ENCODE measurements around the gene SNRPA.
A peak's percentile ranks its signal among the peaks of the same experiment; 100 is the strongest.

DNA sequence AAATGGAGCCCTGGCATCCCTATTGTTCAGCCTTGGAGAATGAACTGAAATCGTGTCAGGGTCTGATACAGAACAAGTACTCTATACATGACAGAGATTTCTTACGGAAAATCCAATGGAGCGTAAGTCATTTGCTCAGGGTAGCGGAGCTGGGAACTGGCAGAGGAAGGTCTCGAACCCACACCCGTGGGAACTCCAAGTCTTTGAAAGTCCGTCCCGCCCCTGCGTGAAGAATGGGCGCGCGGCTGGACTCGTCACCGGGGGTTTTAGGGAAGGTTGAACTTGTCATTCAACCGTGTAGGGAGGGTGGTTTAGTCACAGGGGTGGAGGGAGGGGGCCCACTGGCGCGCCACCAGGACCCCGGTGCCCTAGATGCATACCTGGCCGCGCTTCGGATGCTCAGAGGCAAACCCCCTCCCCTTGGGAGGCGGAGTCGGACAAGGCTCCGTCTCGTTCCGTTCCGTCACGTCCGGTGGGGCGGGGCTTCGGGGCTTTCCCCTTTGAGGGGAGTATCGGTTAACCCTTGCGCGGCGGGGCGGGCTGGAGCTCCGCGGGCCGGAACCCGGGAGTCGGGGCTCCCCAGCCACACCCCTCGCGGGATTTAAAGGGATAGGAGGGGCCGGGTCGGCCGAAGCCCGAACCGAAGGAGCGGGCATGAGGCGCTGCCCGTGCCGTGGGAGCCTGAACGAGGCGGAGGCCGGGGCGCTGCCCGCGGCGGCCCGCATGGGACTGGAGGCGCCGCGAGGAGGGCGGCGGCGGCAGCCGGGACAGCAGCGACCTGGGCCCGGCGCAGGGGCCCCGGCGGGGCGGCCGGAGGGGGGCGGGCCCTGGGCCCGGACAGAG is 34.3 kb upstream of the SNRPA start, which contains the start of the genes COQ8B and ITPKC:
- TF ChIP-seq CTCF (IDR thresholded peaks at IDR 0.05) = peak in 2 of 4 experiments; percentile 49 to 54
- TF ChIP-seq POLR2A (IDR thresholded peaks at IDR 0.05) = peak; percentile 92
- peak; percentile 100 for TF ChIP-seq POLR2AphosphoS5 (IDR thresholded peaks at IDR 0.05)
